Measurements from ENCODE around the gene EPHA6. TPM values are rescaled to one million over a fixed set of nuclear protein-coding genes. Genes with fewer than 3 reads are reported as not detected.

EPHA6 gene
- polyA plus RNA-seq, 2 of the 4 experiments (the other 2 are of a cell fraction), result 0.08 TPM

DNA sequence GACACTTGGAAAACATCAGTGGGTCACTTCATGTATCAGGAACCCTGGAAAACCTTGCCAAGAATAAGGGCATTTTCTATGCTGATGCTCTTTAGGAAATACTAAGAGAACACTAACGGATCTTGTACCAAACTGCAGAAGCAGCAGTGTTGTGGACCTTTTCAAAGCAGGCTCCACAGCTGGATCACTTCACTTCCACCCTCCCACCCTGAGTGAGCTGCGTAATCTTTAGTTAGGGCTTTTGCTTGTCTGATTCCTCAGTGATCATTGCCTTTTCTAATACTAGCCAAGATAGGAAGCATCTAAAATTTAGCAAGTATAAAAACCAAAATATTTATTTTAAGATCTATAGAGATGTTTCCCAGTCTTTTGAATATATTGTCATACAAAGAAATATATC lies 229.0 kb downstream of the EPHA6 start (continued):
- TF ChIP-seq, protein P1, sequence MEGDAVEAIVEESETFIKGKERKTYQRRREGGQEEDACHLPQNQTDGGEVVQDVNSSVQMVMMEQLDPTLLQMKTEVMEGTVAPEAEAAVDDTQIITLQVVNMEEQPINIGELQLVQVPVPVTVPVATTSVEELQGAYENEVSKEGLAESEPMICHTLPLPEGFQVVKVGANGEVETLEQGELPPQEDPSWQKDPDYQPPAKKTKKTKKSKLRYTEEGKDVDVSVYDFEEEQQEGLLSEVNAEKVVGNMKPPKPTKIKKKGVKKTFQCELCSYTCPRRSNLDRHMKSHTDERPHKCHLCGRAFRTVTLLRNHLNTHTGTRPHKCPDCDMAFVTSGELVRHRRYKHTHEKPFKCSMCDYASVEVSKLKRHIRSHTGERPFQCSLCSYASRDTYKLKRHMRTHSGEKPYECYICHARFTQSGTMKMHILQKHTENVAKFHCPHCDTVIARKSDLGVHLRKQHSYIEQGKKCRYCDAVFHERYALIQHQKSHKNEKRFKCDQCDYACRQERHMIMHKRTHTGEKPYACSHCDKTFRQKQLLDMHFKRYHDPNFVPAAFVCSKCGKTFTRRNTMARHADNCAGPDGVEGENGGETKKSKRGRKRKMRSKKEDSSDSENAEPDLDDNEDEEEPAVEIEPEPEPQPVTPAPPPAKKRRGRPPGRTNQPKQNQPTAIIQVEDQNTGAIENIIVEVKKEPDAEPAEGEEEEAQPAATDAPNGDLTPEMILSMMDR (IDR thresholded peaks at IDR 0.05), result no peak

DNA sequence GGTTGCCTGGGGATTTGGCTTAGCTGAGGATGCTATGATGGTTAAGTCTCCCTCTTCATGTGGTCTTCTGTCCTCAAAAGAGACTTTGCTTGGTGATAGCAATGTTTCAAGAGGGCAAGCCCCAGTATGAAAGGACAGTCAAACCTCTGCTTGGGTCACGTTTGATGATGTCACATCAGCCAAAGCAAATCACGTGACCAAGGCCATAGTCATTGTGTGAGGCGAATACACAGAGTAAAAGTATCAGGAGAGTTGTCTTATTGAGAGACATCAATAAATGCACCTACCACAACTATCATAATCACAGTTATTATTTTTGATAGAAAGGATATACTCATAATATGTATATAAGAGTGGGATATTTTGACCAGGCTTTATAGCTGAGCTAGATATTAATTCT lies 243.0 kb downstream of the EPHA6 start:
- no peak for TF ChIP-seq RFX5 (IDR thresholded peaks at IDR 0.05)
- TF ChIP-seq, protein P2, sequence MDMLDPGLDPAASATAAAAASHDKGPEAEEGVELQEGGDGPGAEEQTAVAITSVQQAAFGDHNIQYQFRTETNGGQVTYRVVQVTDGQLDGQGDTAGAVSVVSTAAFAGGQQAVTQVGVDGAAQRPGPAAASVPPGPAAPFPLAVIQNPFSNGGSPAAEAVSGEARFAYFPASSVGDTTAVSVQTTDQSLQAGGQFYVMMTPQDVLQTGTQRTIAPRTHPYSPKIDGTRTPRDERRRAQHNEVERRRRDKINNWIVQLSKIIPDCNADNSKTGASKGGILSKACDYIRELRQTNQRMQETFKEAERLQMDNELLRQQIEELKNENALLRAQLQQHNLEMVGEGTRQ (IDR thresholded peaks at IDR 0.05), result peak; percentile 26; the same call in 1 of the 2 replicates
- 6% methylated on average over 3 of the region's 3 CpGs for whole genome bisulfite sequencing (ENCODE audit: missing lambda C conversion rate)
- Histone ChIP-seq H3K4me3 (no peak overlapping the region), H3K4me1 (no peaks in the 10 kb centered on the region), H3K9me3 (no peaks in the 10 kb centered on the region), H3K4me2 (no peak overlapping the region), H3K27ac (no peak overlapping the region)
- no peak for DNase-seq (ENCODE audit: low read depth in 1 of 2, low spot score in 1 of 2)
- ChIA-PET POLR2A (no interaction called here), CTCF (interaction anchor here (0.6 kb wide), 1 partner anchor 99 kb away, joined by 3 read pairs; no protein-coding TSS in a partner anchor)
- ATAC-seq, result no peak
- FAIRE-seq, result no peak

DNA sequence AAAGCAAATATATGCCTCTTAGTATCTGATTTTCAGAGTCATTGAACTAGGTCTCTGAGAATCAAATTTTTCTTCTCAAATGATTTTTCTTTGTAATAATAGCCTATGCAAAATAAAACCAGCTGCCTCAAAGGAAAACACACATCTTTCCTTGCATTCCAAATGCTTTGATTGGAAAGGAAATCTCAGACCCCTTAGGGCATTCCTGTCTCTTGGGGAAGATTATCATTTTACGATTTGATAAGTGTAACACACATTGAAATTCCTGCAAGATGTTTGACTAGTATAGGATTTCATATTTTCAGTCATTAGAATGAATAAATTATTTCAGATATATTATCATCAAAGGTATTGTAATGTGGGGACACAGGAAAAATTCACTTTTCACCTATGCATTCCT lies 244.8 kb downstream of the EPHA6 start:
- TF ChIP-seq, protein P3, sequence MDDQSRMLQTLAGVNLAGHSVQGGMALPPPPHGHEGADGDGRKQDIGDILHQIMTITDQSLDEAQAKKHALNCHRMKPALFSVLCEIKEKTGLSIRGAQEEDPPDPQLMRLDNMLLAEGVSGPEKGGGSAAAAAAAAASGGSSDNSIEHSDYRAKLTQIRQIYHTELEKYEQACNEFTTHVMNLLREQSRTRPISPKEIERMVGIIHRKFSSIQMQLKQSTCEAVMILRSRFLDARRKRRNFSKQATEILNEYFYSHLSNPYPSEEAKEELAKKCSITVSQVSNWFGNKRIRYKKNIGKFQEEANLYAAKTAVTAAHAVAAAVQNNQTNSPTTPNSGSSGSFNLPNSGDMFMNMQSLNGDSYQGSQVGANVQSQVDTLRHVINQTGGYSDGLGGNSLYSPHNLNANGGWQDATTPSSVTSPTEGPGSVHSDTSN (IDR thresholded peaks at IDR 0.05), result no peak
- TF ChIP-seq MAZ (IDR thresholded peaks at IDR 0.05; ENCODE audit: borderline replicate concordance, low read depth, low read length) (no peak), HOXA7 (CRISPR knock-in tag; IDR thresholded peaks at IDR 0.05) (no peak)
- Histone ChIP-seq H3K9me3 (no peaks in the 10 kb centered on the region), H3K4me3 (no peak overlapping the region), H3K27ac (no peak overlapping the region), H3K4me2 (no peak overlapping the region), H3K4me1 (no peaks in the 10 kb centered on the region)
- DNase-seq (ENCODE audit: low read depth in 1 of 2, low spot score in 1 of 2), result no peak
- ChIA-PET POLR2A (no interaction called here), CTCF (no interaction called here)
- WGBS (ENCODE audit: missing lambda C conversion rate), result 2% methylated on average over 1 of the region's 1 CpG
- no peak for FAIRE-seq
- no peak for ATAC-seq

DNA sequence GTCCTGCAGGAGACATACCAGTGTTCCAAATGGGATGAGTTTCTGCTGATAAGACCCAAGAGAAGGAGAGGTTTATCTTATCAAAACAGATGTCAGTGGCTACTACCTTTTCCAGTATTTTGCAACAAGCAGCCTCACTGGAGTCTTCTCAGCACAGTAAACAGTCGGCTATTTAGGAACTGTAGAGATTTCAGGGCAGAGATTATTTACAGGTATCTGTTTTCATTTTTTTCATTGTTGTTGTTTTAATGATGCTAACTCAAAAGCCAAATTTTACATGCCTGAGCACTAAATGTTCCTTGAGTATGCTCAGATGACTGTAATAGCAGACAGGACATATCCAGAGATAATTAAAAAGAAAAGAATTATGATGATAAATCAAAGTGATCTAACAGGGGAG lies 252.1 kb downstream of the EPHA6 start:
- TF ChIP-seq, protein P4, sequence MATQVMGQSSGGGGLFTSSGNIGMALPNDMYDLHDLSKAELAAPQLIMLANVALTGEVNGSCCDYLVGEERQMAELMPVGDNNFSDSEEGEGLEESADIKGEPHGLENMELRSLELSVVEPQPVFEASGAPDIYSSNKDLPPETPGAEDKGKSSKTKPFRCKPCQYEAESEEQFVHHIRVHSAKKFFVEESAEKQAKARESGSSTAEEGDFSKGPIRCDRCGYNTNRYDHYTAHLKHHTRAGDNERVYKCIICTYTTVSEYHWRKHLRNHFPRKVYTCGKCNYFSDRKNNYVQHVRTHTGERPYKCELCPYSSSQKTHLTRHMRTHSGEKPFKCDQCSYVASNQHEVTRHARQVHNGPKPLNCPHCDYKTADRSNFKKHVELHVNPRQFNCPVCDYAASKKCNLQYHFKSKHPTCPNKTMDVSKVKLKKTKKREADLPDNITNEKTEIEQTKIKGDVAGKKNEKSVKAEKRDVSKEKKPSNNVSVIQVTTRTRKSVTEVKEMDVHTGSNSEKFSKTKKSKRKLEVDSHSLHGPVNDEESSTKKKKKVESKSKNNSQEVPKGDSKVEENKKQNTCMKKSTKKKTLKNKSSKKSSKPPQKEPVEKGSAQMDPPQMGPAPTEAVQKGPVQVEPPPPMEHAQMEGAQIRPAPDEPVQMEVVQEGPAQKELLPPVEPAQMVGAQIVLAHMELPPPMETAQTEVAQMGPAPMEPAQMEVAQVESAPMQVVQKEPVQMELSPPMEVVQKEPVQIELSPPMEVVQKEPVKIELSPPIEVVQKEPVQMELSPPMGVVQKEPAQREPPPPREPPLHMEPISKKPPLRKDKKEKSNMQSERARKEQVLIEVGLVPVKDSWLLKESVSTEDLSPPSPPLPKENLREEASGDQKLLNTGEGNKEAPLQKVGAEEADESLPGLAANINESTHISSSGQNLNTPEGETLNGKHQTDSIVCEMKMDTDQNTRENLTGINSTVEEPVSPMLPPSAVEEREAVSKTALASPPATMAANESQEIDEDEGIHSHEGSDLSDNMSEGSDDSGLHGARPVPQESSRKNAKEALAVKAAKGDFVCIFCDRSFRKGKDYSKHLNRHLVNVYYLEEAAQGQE (IDR thresholded peaks at IDR 0.05), result no peak
- TF ChIP-seq, protein P3 (IDR thresholded peaks at IDR 0.05), result no peak
- TF ChIP-seq TFCP2L1 (CRISPR knock-in tag; IDR thresholded peaks at IDR 0.05), result no peak
- no peak for TF ChIP-seq ZNF302 (CRISPR knock-in tag; IDR thresholded peaks at IDR 0.05)
- TF ChIP-seq RNF2 (IDR thresholded peaks at IDR 0.05; ENCODE audit: borderline replicate concordance, low read depth), result no peak
- TF ChIP-seq, protein P5, sequence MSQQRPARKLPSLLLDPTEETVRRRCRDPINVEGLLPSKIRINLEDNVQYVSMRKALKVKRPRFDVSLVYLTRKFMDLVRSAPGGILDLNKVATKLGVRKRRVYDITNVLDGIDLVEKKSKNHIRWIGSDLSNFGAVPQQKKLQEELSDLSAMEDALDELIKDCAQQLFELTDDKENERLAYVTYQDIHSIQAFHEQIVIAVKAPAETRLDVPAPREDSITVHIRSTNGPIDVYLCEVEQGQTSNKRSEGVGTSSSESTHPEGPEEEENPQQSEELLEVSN (IDR thresholded peaks at IDR 0.05; ENCODE audit: borderline replicate concordance, low read depth), result no peak
- TF ChIP-seq, protein P6, sequence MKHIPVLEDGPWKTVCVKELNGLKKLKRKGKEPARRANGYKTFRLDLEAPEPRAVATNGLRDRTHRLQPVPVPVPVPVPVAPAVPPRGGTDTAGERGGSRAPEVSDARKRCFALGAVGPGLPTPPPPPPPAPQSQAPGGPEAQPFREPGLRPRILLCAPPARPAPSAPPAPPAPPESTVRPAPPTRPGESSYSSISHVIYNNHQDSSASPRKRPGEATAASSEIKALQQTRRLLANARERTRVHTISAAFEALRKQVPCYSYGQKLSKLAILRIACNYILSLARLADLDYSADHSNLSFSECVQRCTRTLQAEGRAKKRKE (CRISPR knock-in tag; IDR thresholded peaks at IDR 0.05; ENCODE audit: low read depth), result no peak
- TF ChIP-seq MYC (IDR thresholded peaks at IDR 0.05; ENCODE audit: borderline replicate concordance, low read length), result no peak
- TF ChIP-seq RCOR1 (IDR thresholded peaks at IDR 0.05; ENCODE audit: low read depth, low read length), result no peak
- TF ChIP-seq, protein P7, sequence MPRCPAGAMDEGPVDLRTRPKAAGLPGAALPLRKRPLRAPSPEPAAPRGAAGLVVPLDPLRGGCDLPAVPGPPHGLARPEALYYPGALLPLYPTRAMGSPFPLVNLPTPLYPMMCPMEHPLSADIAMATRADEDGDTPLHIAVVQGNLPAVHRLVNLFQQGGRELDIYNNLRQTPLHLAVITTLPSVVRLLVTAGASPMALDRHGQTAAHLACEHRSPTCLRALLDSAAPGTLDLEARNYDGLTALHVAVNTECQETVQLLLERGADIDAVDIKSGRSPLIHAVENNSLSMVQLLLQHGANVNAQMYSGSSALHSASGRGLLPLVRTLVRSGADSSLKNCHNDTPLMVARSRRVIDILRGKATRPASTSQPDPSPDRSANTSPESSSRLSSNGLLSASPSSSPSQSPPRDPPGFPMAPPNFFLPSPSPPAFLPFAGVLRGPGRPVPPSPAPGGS (IDR thresholded peaks at IDR 0.05), result no peak
- TF ChIP-seq NR3C1 (IDR thresholded peaks at IDR 0.05), result no peak
- TF ChIP-seq RARB (CRISPR knock-in tag; IDR thresholded peaks at IDR 0.05), result no peak
- TF ChIP-seq HOXB5 (CRISPR knock-in tag; IDR thresholded peaks at IDR 0.05), result no peak
- no peak overlapping the region for H3K27ac ChIP-seq
- H3K4me3 ChIP-seq, result no peak overlapping the region
- H3K9me3 ChIP-seq, result no peaks in the 10 kb centered on the region
- FAIRE-seq (no peak), DNase-seq (ENCODE audit: low read depth in 1 of 2, low spot score in 1 of 2) (no peak), ATAC-seq (no peak)
- ChIA-PET CTCF (no interaction called here), POLR2A (no interaction called here)
- no peaks in the 10 kb centered on the region for H3K4me1 ChIP-seq
- no peak overlapping the region for H3K4me2 ChIP-seq
- WGBS (ENCODE audit: missing lambda C conversion rate), result 0% methylated on average over 1 of the region's 1 CpG

Data from A549 (cell line).